K562 (cell line): ENCODE data around the gene UNC5B. TPM values are rescaled to one million over a fixed set of nuclear protein-coding genes. Genes with fewer than 3 reads are reported as not detected.

Experiments
- ARNT ChIP-seq, 2 experiments: fragments of 450-650 bp; IDR thresholded peaks; 2 replicates each; pipeline ENCODE4 v1.6.1; 2016; ENCODE audit warnings: mild to moderate bottlenecking in 1 of 2
- ATF1 ChIP-seq, 2 experiments: fragments of 450-650 bp in 1 of 2; IDR thresholded peaks; 2 replicates each; pipeline ENCODE4 v1.6.1; 2016; ENCODE audit warnings: missing compliant biosample characterization in 1 of 2, missing genetic modification characterization in 1 of 2
- BRF1 ChIP-seq: IDR thresholded peaks from 3 replicates; pipeline ENCODE4 v1.6.1; 2011; ENCODE audit warnings: borderline replicate concordance, mild to moderate bottlenecking; ENCODE audit not compliant: insufficient read length; ENCODE audit errors: extremely low read depth
- CBFA2T3 ChIP-seq: fragments of 450-650 bp; IDR thresholded peaks from 2 replicates; pipeline ENCODE4 v1.6.1; 2017
- CHD4 ChIP-seq: fragments of 200-600 bp; sonication (generic); IDR thresholded peaks from 3 replicates; pipeline ENCODE4 v1.6.1; 2012; ENCODE audit warnings: low read depth, mild to moderate bottlenecking, mixed read lengths, low read length, inconsistent platforms; ENCODE audit not compliant: insufficient read depth, insufficient replicate concordance, poor library complexity, severe bottlenecking
- FOSL1 ChIP-seq: fragments of 200-800 bp; sonication (Bioruptor generic); conservative IDR thresholded peaks from 2 replicates; pipeline ENCODE4 v1.6.1; 2016; ENCODE audit warnings: missing genetic modification characterization, missing compliant biosample characterization
- FOXA1 ChIP-seq: fragments of 450-650 bp; IDR thresholded peaks from 2 replicates; pipeline ENCODE4 v1.6.1; 2016; ENCODE audit warnings: mild to moderate bottlenecking, borderline replicate concordance
- FOXA3 ChIP-seq, 2 experiments: fragments of 450-650 bp in 1 of 2; sonication (generic) in 1 of 2; formaldehyde crosslinking; IDR thresholded peaks in 1 of 2; conservative IDR thresholded peaks in 1 of 2; 2 replicates each; pipeline versions ENCODE4 v1.4.0 to v1.8.0; 2020 to 2022; ENCODE audit warnings: mild to moderate bottlenecking in 2 of 2, missing genetic modification reagents in 1 of 2
- LARP7 ChIP-seq: fragments of 450-650 bp; IDR thresholded peaks from 2 replicates; pipeline ENCODE4 v1.6.1; 2016
- MTA1 ChIP-seq: fragments of 450-650 bp; IDR thresholded peaks from 2 replicates; pipeline ENCODE4 v1.6.1; 2017; ENCODE audit warnings: borderline replicate concordance
- MTA3 ChIP-seq: fragments of 450-650 bp; formaldehyde crosslinking; IDR thresholded peaks from 2 replicates; pipeline ENCODE4 v1.6.1; 2017; ENCODE audit warnings: mild to moderate bottlenecking, borderline replicate concordance
- MXI1 ChIP-seq: IDR thresholded peaks from 2 replicates; pipeline ENCODE4 v1.6.1; 2011; ENCODE audit warnings: low read depth, mild to moderate bottlenecking, improper control_type of control experiment, low read length
- MYC ChIP-seq, 2 experiments: fragments of 250-450 bp in 1 of 2; sonication (Bioruptor Pico) in 1 of 2; IDR thresholded peaks; 2 replicates each; pipeline versions ENCODE4 v1.5.1 to v1.6.1; 2012 to 2021; ENCODE audit warnings: low read depth in 2 of 2, borderline replicate concordance in 1 of 2, improper control_type of control experiment in 1 of 2, low read length in 1 of 2, mild to moderate bottlenecking in 1 of 2, moderate library complexity in 1 of 2
- NFIC ChIP-seq: fragments of 450-650 bp; IDR thresholded peaks from 2 replicates; pipeline ENCODE4 v1.6.1; 2017; ENCODE audit warnings: mild to moderate bottlenecking, inconsistent platforms
- NR2C2 ChIP-seq, 2 experiments: fragments of 200-800 bp in 1 of 2; sonication (Bioruptor generic) in 1 of 2; sonication (generic) in 1 of 2; formaldehyde crosslinking in 1 of 2; IDR thresholded peaks; 2 replicates each; pipeline versions ENCODE4 v1.6.1 to v1.8.0; 2016 to 2022; ENCODE audit warnings: mild to moderate bottlenecking in 1 of 2, missing compliant biosample characterization in 1 of 2, missing genetic modification characterization in 1 of 2, missing genetic modification reagents in 1 of 2
- POLR2G ChIP-seq: fragments of 200-400 bp; formaldehyde crosslinking; IDR thresholded peaks from 2 replicates; pipeline ENCODE4 v1.6.1; 2017; ENCODE audit warnings: low read depth, mild to moderate bottlenecking, antibody characterized with exemption, low read length, moderate library complexity
- RBM39 ChIP-seq: fragments of 200-400 bp; formaldehyde crosslinking; optimal IDR thresholded peaks from 2 replicates; pipeline ENCODE3; 2018; ENCODE audit warnings: low read depth, low read length
- SOX6 ChIP-seq: fragments of 450-650 bp; IDR thresholded peaks from 2 replicates; pipeline ENCODE4 v1.6.1; 2014; ENCODE audit warnings: mild to moderate bottlenecking
- TCF7L2 ChIP-seq: fragments of 150-350 bp; IDR thresholded peaks from 2 replicates; pipeline ENCODE4 v1.6.1; 2016; ENCODE audit warnings: low read depth, mild to moderate bottlenecking, low read length, moderate library complexity
- TSC22D4 ChIP-seq: fragments of 450-650 bp; IDR thresholded peaks from 2 replicates; pipeline ENCODE4 v1.6.1; 2016; ENCODE audit warnings: missing genetic modification characterization, missing biosample characterization, control low read depth
- ZNF12 ChIP-seq: sonication (generic); formaldehyde crosslinking; IDR thresholded peaks from 2 replicates; pipeline ENCODE4 v1.4.0; 2020; ENCODE audit warnings: mild to moderate bottlenecking, missing genetic modification reagents
- ZNF197 ChIP-seq: fragments of 200-800 bp; sonication (Bioruptor generic); IDR thresholded peaks from 2 replicates; pipeline ENCODE4 v1.6.1; 2016; ENCODE audit warnings: low read depth, missing genetic modification characterization, missing compliant biosample characterization
- ZNF785 ChIP-seq: fragments of 250-450 bp; sonication (Bioruptor Pico); IDR thresholded peaks from 2 replicates; pipeline ENCODE4 v1.4.0; 2020; ENCODE audit warnings: mild to moderate bottlenecking
- polyA plus RNA-seq, 8 experiments: library from polyadenylated mRNA; depleted of rRNA in 4 of 8; stranded (reverse) in 5 of 8; unstranded in 3 of 8; fragments of >200 nt; fragmentation: Nextera tagmentation in 2 of 8; fragmentation: Illumina TruSeq in 1 of 8; extraction: Ambion mirVana in 2 of 8; extraction: Trizol in 1 of 8; gene quantifications; 2 replicates each; pipeline versions ENCODE4 v1.2.1 to v1.2.3, GENCODE V29; 2011 to 2014; ENCODE audit warnings: inconsistent platforms in 1 of 8, missing spikeins in 1 of 8
- total RNA-seq, 7 experiments: library from RNA; depleted of rRNA in 6 of 7; stranded (reverse); fragments of >200 nt in 6 of 7; fragmentation: Illumina TruSeq in 2 of 7; extraction: Trizol in 2 of 7; gene quantifications; 2 replicates each; pipeline versions ENCODE4 v1.2.1 to v1.2.3, GENCODE V29; 2011 to 2021; ENCODE audit warnings: low replicate concordance in 1 of 7
- TF ChIP-seq, protein P1 (sequence below), 2 experiments: fragments of 450-650 bp; conservative IDR thresholded peaks; 2 replicates each; pipeline ENCODE4 v1.6.1; 2017; ENCODE audit warnings: mild to moderate bottlenecking in 2 of 2, moderate library complexity in 2 of 2
- TF ChIP-seq, protein P2 (sequence below): fragments of 450-650 bp; IDR thresholded peaks from 2 replicates; pipeline ENCODE4 v1.6.1; 2016; ENCODE audit warnings: low read depth, mild to moderate bottlenecking, moderate library complexity

Gene UNC5B
- total and polyA plus RNA-seq, 9 of the 15 experiments (the other 6 are each of a cell fraction or from before 2014, with no cell fraction given), result 0.10 to 8.4 (median 2.1) TPM

DNA sequence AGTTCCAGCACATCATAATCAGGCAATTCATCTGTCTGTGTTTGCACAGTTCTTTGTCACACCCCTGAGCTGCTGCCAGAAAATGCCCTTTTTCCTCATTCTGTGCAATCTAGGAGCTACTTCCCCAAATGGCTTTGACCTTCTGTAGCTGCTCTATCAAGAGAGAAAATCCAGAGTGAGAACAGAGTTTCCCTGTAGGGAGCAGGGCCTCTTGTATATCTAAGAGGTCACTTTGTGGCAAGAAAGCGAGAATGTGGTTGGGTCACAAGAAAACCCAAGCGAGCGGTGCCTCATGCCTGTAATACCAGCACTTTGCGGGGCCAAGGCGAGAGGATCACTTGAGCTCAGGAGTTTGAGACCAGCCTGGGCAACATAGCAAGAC is 131.0 kb downstream of the UNC5B start (continued):
- no peak for TF ChIP-seq ZNF12 (CRISPR knock-in tag)
- 0 out of 2 replicates have a peak, but pooled peaks have one; percentile 11 for TF ChIP-seq TSC22D4
- TF ChIP-seq MYC (IDR thresholded peaks at IDR 0.05; ENCODE audit: low read depth, low read length), result peak; percentile 31; the same call in 1 of the 2 replicates
- TF ChIP-seq MYC (CRISPR knock-in tag; IDR thresholded peaks at IDR 0.05; ENCODE audit: borderline replicate concordance, low read depth), result no peak
- TF ChIP-seq SOX6, result peak; percentile 88
- no peak for TF ChIP-seq ZNF785 (CRISPR knock-in tag)
- TF ChIP-seq, protein P1, sequence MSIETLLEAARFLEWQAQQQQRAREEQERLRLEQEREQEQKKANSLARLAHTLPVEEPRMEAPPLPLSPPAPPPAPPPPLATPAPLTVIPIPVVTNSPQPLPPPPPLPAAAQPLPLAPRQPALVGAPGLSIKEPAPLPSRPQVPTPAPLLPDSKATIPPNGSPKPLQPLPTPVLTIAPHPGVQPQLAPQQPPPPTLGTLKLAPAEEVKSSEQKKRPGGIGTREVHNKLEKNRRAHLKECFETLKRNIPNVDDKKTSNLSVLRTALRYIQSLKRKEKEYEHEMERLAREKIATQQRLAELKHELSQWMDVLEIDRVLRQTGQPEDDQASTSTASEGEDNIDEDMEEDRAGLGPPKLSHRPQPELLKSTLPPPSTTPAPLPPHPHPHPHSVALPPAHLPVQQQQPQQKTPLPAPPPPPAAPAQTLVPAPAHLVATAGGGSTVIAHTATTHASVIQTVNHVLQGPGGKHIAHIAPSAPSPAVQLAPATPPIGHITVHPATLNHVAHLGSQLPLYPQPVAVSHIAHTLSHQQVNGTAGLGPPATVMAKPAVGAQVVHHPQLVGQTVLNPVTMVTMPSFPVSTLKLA (conservative IDR thresholded peaks at IDR 0.05), result 0 out of 4 replicates have a peak, but pooled peaks of 1 of the 2 experiments have one; percentile 31
- peak; percentile 59 for TF ChIP-seq FOSL1 (tag)
- 0 out of 2 replicates have a peak, but pooled peaks have one; percentile 14 for TF ChIP-seq FOXA1
- TF ChIP-seq CHD4, result no peak
- 0 out of 2 replicates have a peak, but pooled peaks have one; percentile 27 for TF ChIP-seq ZNF197 (CRISPR knock-in tag)
- TF ChIP-seq FOXA3 (CRISPR knock-in tag; conservative IDR thresholded peaks at IDR 0.05 in 1 of 2, IDR thresholded peaks at IDR 0.05 in 1 of 2), result peak; percentile 83 to 97; a peak in 3 of 4 replicates
- no peak for TF ChIP-seq LARP7
- TF ChIP-seq MTA1, result peak; percentile 52; the same call in 1 of the 2 replicates
- TF ChIP-seq RBM39, result no peak
- no peak for TF ChIP-seq POLR2G
- TF ChIP-seq ATF1 (CRISPR knock-in tag; IDR thresholded peaks at IDR 0.05), result no peak
- TF ChIP-seq ATF1 (tag; IDR thresholded peaks at IDR 0.05), result 0 out of 2 replicates have a peak, but pooled peaks have one; percentile 35
- peak in 1 of 2 experiments; percentile 64; a peak in 1 of 4 replicates for TF ChIP-seq ARNT (IDR thresholded peaks at IDR 0.05)
- TF ChIP-seq MXI1, result no peak
- no peak for TF ChIP-seq NR2C2 (CRISPR knock-in tag; IDR thresholded peaks at IDR 0.05)
- TF ChIP-seq NR2C2 (tag; IDR thresholded peaks at IDR 0.05), result peak; percentile 44; the same call in 1 of the 2 replicates
- TF ChIP-seq TCF7L2, result no peak
- peak; percentile 68 for TF ChIP-seq NFIC
- TF ChIP-seq MTA3, result peak; percentile 59; the same call in 1 of the 2 replicates
- TF ChIP-seq BRF1, result no peak
- peak; percentile 82 for TF ChIP-seq CBFA2T3
- TF ChIP-seq, protein P2, sequence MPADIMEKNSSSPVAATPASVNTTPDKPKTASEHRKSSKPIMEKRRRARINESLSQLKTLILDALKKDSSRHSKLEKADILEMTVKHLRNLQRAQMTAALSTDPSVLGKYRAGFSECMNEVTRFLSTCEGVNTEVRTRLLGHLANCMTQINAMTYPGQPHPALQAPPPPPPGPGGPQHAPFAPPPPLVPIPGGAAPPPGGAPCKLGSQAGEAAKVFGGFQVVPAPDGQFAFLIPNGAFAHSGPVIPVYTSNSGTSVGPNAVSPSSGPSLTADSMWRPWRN, result peak; percentile 99
